ENCODE results near the gene GOLGA6L10.
"Not testable (repeated sequence)": the region's sequence is repeated elsewhere in the genome, so short reads cannot be mapped to it uniquely, and the experiment has no call there.

GOLGA6L10 gene

GRCh38 chr15:82342632-82343374, 6.5 kb downstream of the GOLGA6L10 start:
- peak; percentile 6 for DNase-seq (ENCODE audit: low read depth)

- not testable (repeated sequence) for DNase-seq (ENCODE audit: low read depth)
Measured at GRCh38 chr15:82338573-82338972, 10.7 kb downstream of the GOLGA6L10 start.

- DNase-seq (ENCODE audit: low read depth) = not testable (repeated sequence)
Measured at GRCh38 chr15:82338053-82338452, 11.2 kb downstream of the GOLGA6L10 start.

- not testable (repeated sequence) for DNase-seq (ENCODE audit: low read depth)
Measured at GRCh38 chr15:82337051-82337450, 12.2 kb downstream of the GOLGA6L10 start.

- not testable (repeated sequence) for DNase-seq (ENCODE audit: low read depth)
Measured at GRCh38 chr15:82336180-82336647, 13.1 kb downstream of the GOLGA6L10 start.

- not testable (repeated sequence) for DNase-seq (ENCODE audit: low read depth)
Measured at GRCh38 chr15:82335006-82335405, 14.3 kb downstream of the GOLGA6L10 start.

- DNase-seq (ENCODE audit: low read depth) = not testable (repeated sequence)
Measured at GRCh38 chr15:82334554-82334932, 14.7 kb downstream of the GOLGA6L10 start.

GRCh38 chr15:82333603-82334553, 15.4 kb downstream of the GOLGA6L10 start:
- not testable (repeated sequence) for DNase-seq (ENCODE audit: low read depth)

- not testable (repeated sequence) for DNase-seq (ENCODE audit: low read depth)
Measured at GRCh38 chr15:82332711-82333602, 16.3 kb downstream of the GOLGA6L10 start.

- DNase-seq (ENCODE audit: low read depth) = not testable (repeated sequence)
Measured at GRCh38 chr15:82331576-82332304, 17.5 kb downstream of the GOLGA6L10 start.

GRCh38 chr15:82330921-82331320, 18.4 kb downstream of the GOLGA6L10 start:
- DNase-seq (ENCODE audit: low read depth) = not testable (repeated sequence)

GRCh38 chr15:82329039-82329438, 20.2 kb downstream of the GOLGA6L10 start:
- DNase-seq (ENCODE audit: low read depth) = not testable (repeated sequence)

GRCh38 chr15:82327372-82327771, 21.9 kb downstream of the GOLGA6L10 start:
- DNase-seq (ENCODE audit: low read depth) = not testable (repeated sequence)

GRCh38 chr15:82326896-82327295, 22.4 kb downstream of the GOLGA6L10 start:
- DNase-seq (ENCODE audit: low read depth) = not testable (repeated sequence)

GRCh38 chr15:82325646-82326045, 23.6 kb downstream of the GOLGA6L10 start:
- DNase-seq (ENCODE audit: low read depth) = not testable (repeated sequence)

- not testable (repeated sequence) for DNase-seq (ENCODE audit: low read depth)
Measured at GRCh38 chr15:82324831-82325230, 24.4 kb downstream of the GOLGA6L10 start.

GRCh38 chr15:82322488-82322887, 26.8 kb downstream of the GOLGA6L10 start:
- DNase-seq (ENCODE audit: low read depth) = not testable (repeated sequence)

GRCh38 chr15:82320861-82321260, 28.4 kb downstream of the GOLGA6L10 start:
- not testable (repeated sequence) for DNase-seq (ENCODE audit: low read depth)

- not testable (repeated sequence) for DNase-seq (ENCODE audit: low read depth)
Measured at GRCh38 chr15:82319522-82320278, 29.6 kb downstream of the GOLGA6L10 start.

GRCh38 chr15:82318281-82318680, 31.0 kb downstream of the GOLGA6L10 start:
- DNase-seq (ENCODE audit: low read depth) = not testable (repeated sequence)
